Forelimb muscle (tissue), 1 donor: ENCODE measurements around the gene C14orf119. TPM values are rescaled to one million over a fixed set of nuclear protein-coding genes. Genes with fewer than 3 reads are reported as not detected.

Source experiments
- DNase-seq: peaks from one replicate; pipeline ENCODE4 v3.0.0-alpha.2; 2013; ENCODE audit warnings: low read depth
- polyA plus RNA-seq: library from polyadenylated mRNA; unstranded; fragments of 120-200 nt; gene quantifications from one replicate; pipeline ENCODE4 v1.2.1, GENCODE V29; 2013; ENCODE audit not compliant: insufficient read length

Gene C14orf119
- polyA plus RNA-seq, 1 donor = 47.4 TPM

- no peak for DNase-seq
Observed at GRCh38 chr14:23147676-23148075, 52.4 kb downstream of the C14orf119 start.

DNA sequence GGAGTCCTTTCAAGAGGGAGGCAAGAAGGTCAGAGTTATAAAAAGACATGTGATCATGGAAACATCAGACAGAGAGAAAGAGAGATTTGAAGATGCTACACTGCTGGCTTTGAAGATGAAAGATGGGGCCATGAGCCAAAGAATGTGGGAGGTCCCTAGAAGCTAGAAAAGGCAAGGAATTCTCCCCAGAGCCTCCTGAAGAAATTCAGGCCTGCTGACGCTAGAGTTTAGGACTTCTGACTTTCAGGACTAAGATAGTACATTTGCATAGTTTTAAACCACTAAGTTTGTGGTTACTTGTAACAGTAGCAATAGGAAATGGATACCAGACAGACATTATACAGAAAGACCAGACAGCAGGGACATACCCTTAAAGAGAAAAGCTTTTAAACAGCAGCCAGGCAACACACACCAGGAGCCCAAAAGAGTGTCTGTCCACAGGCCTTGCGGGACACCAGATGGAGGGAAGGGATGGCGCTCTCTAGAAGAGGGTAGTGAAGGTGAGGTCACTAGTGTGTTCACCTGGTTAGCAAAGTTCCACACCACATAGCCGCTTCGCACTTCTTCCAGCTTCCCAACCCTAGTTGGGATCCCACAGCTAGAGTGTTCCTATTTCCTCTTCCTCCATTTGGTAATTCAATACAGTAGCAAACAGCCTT, 53.4 kb downstream of the C14orf119 start:
- DNase-seq = no peak

- no peak for DNase-seq
Observed at GRCh38 chr14:23149745-23150144, 54.4 kb downstream of the C14orf119 start.

Other genes with a start within 250 kb of the C14orf119 start
- 36.5 TPM for gene LRP10, start 223.8 kb upstream of the C14orf119 start, polyA plus RNA-seq
- gene REM2, start 212.3 kb upstream of the C14orf119 start, polyA plus RNA-seq = 0.24 TPM
- gene RBM23, start 176.4 kb upstream of the C14orf119 start, polyA plus RNA-seq = 57.9 TPM
- gene PRMT5, start 166.1 kb upstream of the C14orf119 start, polyA plus RNA-seq = 61.0 TPM
- gene HAUS4, start 138.4 kb upstream of the C14orf119 start, polyA plus RNA-seq = 30.2 TPM
- 44.8 TPM for gene AJUBA, start 113.0 kb upstream of the C14orf119 start, polyA plus RNA-seq
- 11.2 TPM for gene C14orf93, start 85.4 kb upstream of the C14orf119 start, polyA plus RNA-seq
- 226 TPM for gene PSMB5, start 60.6 kb upstream of the C14orf119 start, polyA plus RNA-seq
- gene PSMB11, start 53.3 kb upstream of the C14orf119 start, polyA plus RNA-seq = not detected
- gene CDH24, start 38.0 kb upstream of the C14orf119 start, polyA plus RNA-seq = 3.8 TPM
- 144 TPM for gene ACIN1, start 369 bp upstream of the C14orf119 start, polyA plus RNA-seq
- gene CIROP, start 9.5 kb downstream of the C14orf119 start, polyA plus RNA-seq = not detected
- 0.11 TPM for gene CEBPE, start 23.8 kb downstream of the C14orf119 start, polyA plus RNA-seq
- gene SLC7A8, start 88.2 kb downstream of the C14orf119 start, polyA plus RNA-seq = 2.9 TPM
- gene RNF212B, start 142.4 kb downstream of the C14orf119 start, polyA plus RNA-seq = 0.59 TPM
- gene HOMEZ, start 190.6 kb downstream of the C14orf119 start, polyA plus RNA-seq = 11.1 TPM
- 18.5 TPM for gene PPP1R3E, start 207.4 kb downstream of the C14orf119 start, polyA plus RNA-seq
- 30.9 TPM for gene BCL2L2, start 211.3 kb downstream of the C14orf119 start, polyA plus RNA-seq
- gene PABPN1, start 226.0 kb downstream of the C14orf119 start, polyA plus RNA-seq = 114 TPM